Measurements from ENCODE around the gene BCLAF3.

DNA sequence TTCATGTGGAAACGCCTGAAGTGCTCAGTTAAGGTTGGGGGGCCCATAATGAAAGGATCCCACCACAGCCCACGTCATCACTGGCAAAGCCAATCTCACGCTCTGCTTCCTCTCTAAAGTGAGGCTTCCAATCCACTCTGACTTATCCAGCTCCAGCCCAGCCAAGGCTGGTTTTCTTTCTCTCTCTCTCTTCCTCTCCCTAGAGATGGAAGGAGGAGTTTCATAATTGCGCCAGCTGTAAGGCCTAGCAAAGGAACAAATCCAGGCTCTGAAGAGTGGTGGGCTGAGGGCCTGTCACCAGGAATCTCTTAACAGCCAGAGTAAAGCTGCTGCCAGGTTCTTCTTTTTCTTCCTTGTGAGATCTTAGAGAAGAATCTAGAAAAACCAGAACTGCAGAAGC is 20.7 kb upstream of the BCLAF3 start:
- TF ChIP-seq, protein P1, sequence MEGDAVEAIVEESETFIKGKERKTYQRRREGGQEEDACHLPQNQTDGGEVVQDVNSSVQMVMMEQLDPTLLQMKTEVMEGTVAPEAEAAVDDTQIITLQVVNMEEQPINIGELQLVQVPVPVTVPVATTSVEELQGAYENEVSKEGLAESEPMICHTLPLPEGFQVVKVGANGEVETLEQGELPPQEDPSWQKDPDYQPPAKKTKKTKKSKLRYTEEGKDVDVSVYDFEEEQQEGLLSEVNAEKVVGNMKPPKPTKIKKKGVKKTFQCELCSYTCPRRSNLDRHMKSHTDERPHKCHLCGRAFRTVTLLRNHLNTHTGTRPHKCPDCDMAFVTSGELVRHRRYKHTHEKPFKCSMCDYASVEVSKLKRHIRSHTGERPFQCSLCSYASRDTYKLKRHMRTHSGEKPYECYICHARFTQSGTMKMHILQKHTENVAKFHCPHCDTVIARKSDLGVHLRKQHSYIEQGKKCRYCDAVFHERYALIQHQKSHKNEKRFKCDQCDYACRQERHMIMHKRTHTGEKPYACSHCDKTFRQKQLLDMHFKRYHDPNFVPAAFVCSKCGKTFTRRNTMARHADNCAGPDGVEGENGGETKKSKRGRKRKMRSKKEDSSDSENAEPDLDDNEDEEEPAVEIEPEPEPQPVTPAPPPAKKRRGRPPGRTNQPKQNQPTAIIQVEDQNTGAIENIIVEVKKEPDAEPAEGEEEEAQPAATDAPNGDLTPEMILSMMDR (IDR thresholded peaks at IDR 0.05), result no peak
- TF ChIP-seq EZH2phosphoT487 (IDR thresholded peaks at IDR 0.05), result no peak

All from neural progenitor cell (in vitro differentiated cells).